OCI-LY7 (cell line): ENCODE measurements around the gene KANK2. TPM values are rescaled to one million over a fixed set of nuclear protein-coding genes. Genes with fewer than 3 reads are reported as not detected.
"Not testable (repeated sequence)": the region's sequence is repeated elsewhere in the genome, so short reads cannot be mapped to it uniquely, and the experiment has no call there.

Experiments used
- BruUV-seq: library from RNA; stranded (reverse); fragments of 400-500 nt; replicated peaks from 2 replicates; lab custom pipeline; 2021; lab: Mats Ljungman, UMichigan
- CTCF ChIA-PET: fragments of 300-600 bp; sonication (Branson Sonifier 250); formaldehyde crosslinking; loops from one replicate; lab custom pipeline; 2022; ENCODE audit warnings: antibody characterized with exemption; ENCODE audit not compliant: unreplicated experiment; lab: Charles Lee
- POLR2A ChIA-PET: fragments of 300-600 bp; sonication (Branson Sonifier 250); formaldehyde crosslinking; loops from one replicate; lab custom pipeline; 2022; ENCODE audit warnings: antibody characterized with exemption; lab: Charles Lee
- DNase-seq: peaks from one replicate; pipeline ENCODE4 v3.0.0-alpha.2; 2015; ENCODE audit warnings: low spot score
- H2AFZ ChIP-seq: fragments of 200-600 bp; sonication (generic), shearing (Covaris generic); 2 replicates; pipeline ENCODE4 v1.6.1; 2014; ENCODE audit warnings: mild to moderate bottlenecking, antibody characterized with exemption, low read length, moderate library complexity
- H3K27ac ChIP-seq: fragments of 200-600 bp; sonication (generic); 2 replicates; pipeline ENCODE4 v1.5.1; 2014; ENCODE audit warnings: mixed run types, low read depth, mild to moderate bottlenecking, moderate library complexity, low read length, inconsistent platforms; ENCODE audit not compliant: poor library complexity, severe bottlenecking
- H3K36me3 ChIP-seq: fragments of 200-600 bp; sonication (generic); 2 replicates; pipeline ENCODE4 v1.6.1; 2014; ENCODE audit warnings: mild to moderate bottlenecking, antibody characterized with exemption, low read length, moderate library complexity, mixed read lengths; ENCODE audit not compliant: insufficient read depth
- H3K4me1 ChIP-seq: fragments of 200-600 bp; sonication (generic); 2 replicates; pipeline ENCODE4 v1.5.1; 2014; ENCODE audit warnings: mild to moderate bottlenecking, low read length; ENCODE audit not compliant: insufficient read depth, poor library complexity, severe bottlenecking
- H3K4me2 ChIP-seq: fragments of 200-600 bp; sonication (generic); 2 replicates; pipeline ENCODE4 v1.6.1; 2014; ENCODE audit warnings: mild to moderate bottlenecking, low read length
- H3K4me3 ChIP-seq: fragments of 200-600 bp; sonication (generic); 2 replicates; pipeline ENCODE4 v1.5.1; 2014; ENCODE audit warnings: mild to moderate bottlenecking, low read depth, low read length; ENCODE audit not compliant: poor library complexity, severe bottlenecking
- H3K79me2 ChIP-seq: fragments of 200-600 bp; sonication (generic); 2 replicates; pipeline ENCODE4 v1.6.1; 2016; ENCODE audit warnings: low read depth, mild to moderate bottlenecking, low read length, moderate library complexity, mixed read lengths; ENCODE audit not compliant: insufficient read depth
- H3K9me2 ChIP-seq: fragments of 200-600 bp; sonication (generic); 2 replicates; pipeline ENCODE4 v1.6.1; 2016; ENCODE audit warnings: mild to moderate bottlenecking, low read length, mixed read lengths; ENCODE audit not compliant: insufficient read depth
- H3K9me3 ChIP-seq: fragments of 200-600 bp; sonication (generic); 2 replicates; pipeline ENCODE4 v1.6.1; 2014; ENCODE audit warnings: mild to moderate bottlenecking, mixed run types, low read length, mixed read lengths
- H4K20me1 ChIP-seq: fragments of 200-600 bp; sonication (generic); 2 replicates; pipeline ENCODE4 v1.6.1; 2014; ENCODE audit warnings: mild to moderate bottlenecking, antibody characterized with exemption, low read length, moderate library complexity, mixed read lengths; ENCODE audit not compliant: insufficient read depth
- CTCF ChIP-seq: fragments of 200-600 bp; sonication (generic); conservative IDR thresholded peaks from 2 replicates; pipeline ENCODE4 v1.5.1; 2014; ENCODE audit warnings: mild to moderate bottlenecking, antibody characterized with exemption, low read length, moderate library complexity, mixed read lengths
- EZH2phosphoT487 ChIP-seq: fragments of 200-600 bp; sonication (generic); IDR thresholded peaks from 2 replicates; pipeline ENCODE4 v1.6.1; 2018; ENCODE audit warnings: low read depth, borderline replicate concordance, mild to moderate bottlenecking, mixed run types, antibody characterized with exemption, low read length, moderate library complexity, mixed read lengths
- intact Hi-C: fragments of 100-400 bp; cut with micrococcal nuclease; formaldehyde crosslinking; loops from one replicate; pipeline ENCODE4 v1.10.0; 2022; ENCODE audit not compliant: unreplicated experiment
- total RNA-seq, 2 experiments: library from RNA; depleted of rRNA in 1 of 2; stranded (reverse); fragments of >200 nt in 1 of 2; shearing (Covaris generic) in 1 of 2; gene quantifications; 2 replicates each; pipeline ENCODE4 v1.2.3, GENCODE V29; 2014 to 2022

KANK2 gene
- total RNA-seq, 2 experiments from 2014 or later, result 174 to 186 TPM

GRCh38 chr19:11164879-11165406 lies 32.4 kb downstream of the KANK2 start:
- peaks cover 60% of the 10 kb centered on the region for H3K36me3 ChIP-seq
- H3K79me2 ChIP-seq, result no peaks in the 10 kb centered on the region
- POLR2A ChIA-PET, result no interaction called here
- H4K20me1 ChIP-seq, result no peaks in the 10 kb centered on the region
- no TSS peak for BruUV-seq
- H3K4me1 ChIP-seq, result no peaks in the 10 kb centered on the region
- H3K9me3 ChIP-seq, result no peaks in the 10 kb centered on the region
- no peak for DNase-seq
- H3K27ac ChIP-seq, result no peak overlapping the region
- no peak overlapping the region for H3K4me3 ChIP-seq
- H3K9me2 ChIP-seq, result no peaks in the 10 kb centered on the region
- CTCF ChIA-PET, result no interaction called here
- intact Hi-C loops, result no loop called here
- H2AFZ ChIP-seq, result no peak overlapping the region
- no peak for TF ChIP-seq EZH2phosphoT487
- no peak for TF ChIP-seq CTCF
- H3K4me2 ChIP-seq, result no peak overlapping the region

- TSS peak; percentile 91 for BruUV-seq
- no peak for DNase-seq
- intact Hi-C loops, result no loop called here
- H3K4me1 ChIP-seq, result no peaks in the 10 kb centered on the region
- CTCF ChIA-PET, result no interaction called here
- H3K9me3 ChIP-seq, result no peaks in the 10 kb centered on the region
- H2AFZ ChIP-seq, result no peak overlapping the region
- H3K4me3 ChIP-seq, result no peak overlapping the region
- no peaks in the 10 kb centered on the region for H3K9me2 ChIP-seq
- peaks cover 54% of the 10 kb centered on the region for H3K36me3 ChIP-seq
- H3K27ac ChIP-seq, result no peak overlapping the region
- POLR2A ChIA-PET, result no interaction called here
- no peaks in the 10 kb centered on the region for H3K79me2 ChIP-seq
- TF ChIP-seq EZH2phosphoT487 (no peak), CTCF (no peak)
- no peak overlapping the region for H3K4me2 ChIP-seq
- H4K20me1 ChIP-seq, result no peaks in the 10 kb centered on the region
Observed at GRCh38 chr19:11164296-11164695, 33.0 kb downstream of the KANK2 start.

GRCh38 chr19:11160440-11160768 lies 36.9 kb downstream of the KANK2 start:
- H3K4me3 ChIP-seq, H3K4me1 ChIP-seq, H3K27ac ChIP-seq, H3K9me2 ChIP-seq, H4K20me1 ChIP-seq, H3K9me3 ChIP-seq, intact Hi-C loops, H3K4me2 ChIP-seq, BruUV-seq, H3K79me2 ChIP-seq, DNase-seq, H2AFZ ChIP-seq, POLR2A ChIA-PET, CTCF ChIA-PET: not testable (repeated sequence)
- H3K36me3 ChIP-seq, result peaks cover 19% of the 10 kb centered on the region
